Vagina (tissue), 2 donors: ENCODE data around the gene THTPA.

Experiments used
- CTCF ChIP-seq, 3 experiments: fragments of 450-650 bp in 2 of 3; fragments of 200-600 bp in 1 of 3; sonication (generic) in 1 of 3; IDR thresholded peaks; one replicate each; pipeline ENCODE4 v1.5.1; 2017 to 2019; ENCODE audit warnings: antibody characterized with exemption in 3 of 3, mild to moderate bottlenecking in 2 of 3, moderate library complexity in 2 of 3
- POLR2A ChIP-seq, 2 donors: fragments of 450-650 bp; IDR thresholded peaks; one replicate each; pipeline ENCODE4 v1.6.1; 2017; ENCODE audit warnings: antibody characterized with exemption in 2 of 2, mild to moderate bottlenecking in 2 of 2, moderate library complexity in 2 of 2

GRCh38 chr14:23557521-23557920 lies 1.4 kb downstream of the THTPA start:
- TF ChIP-seq CTCF (IDR thresholded peaks at IDR 0.05): no peak
- no peak for TF ChIP-seq POLR2A (IDR thresholded peaks at IDR 0.05)
